Osteocyte (in vitro differentiated cells): ENCODE results near the gene PROSER3. TPM values are rescaled to one million over a fixed set of nuclear protein-coding genes. Genes with fewer than 3 reads are reported as not detected.
A peak's percentile ranks its signal among the peaks of the same experiment; 100 is the strongest.

Experiments used
- DNase-seq: peaks from one replicate; pipeline ENCODE4 v3.0.0; 2021; ENCODE audit warnings: mixed read lengths; ENCODE audit not compliant: unreplicated experiment; ENCODE audit errors: extremely low spot score
- H3K27ac Mint-ChIP-seq: one replicate; pipeline ENCODE4 v1.8.0; 2021; ENCODE audit warnings: mild to moderate bottlenecking, mixed read lengths; ENCODE audit not compliant: unreplicated experiment
- H3K27me3 Mint-ChIP-seq: one replicate; pipeline ENCODE4 v1.8.0; 2021; ENCODE audit warnings: mixed read lengths; ENCODE audit not compliant: unreplicated experiment
- H3K36me3 Mint-ChIP-seq: one replicate; pipeline ENCODE4 v1.8.0; 2021; ENCODE audit warnings: mixed read lengths; ENCODE audit not compliant: unreplicated experiment
- H3K4me1 Mint-ChIP-seq: one replicate; pipeline ENCODE4 v1.8.0; 2021; ENCODE audit warnings: mixed read lengths; ENCODE audit not compliant: unreplicated experiment
- H3K4me3 Mint-ChIP-seq: one replicate; pipeline ENCODE4 v1.8.0; 2021; ENCODE audit warnings: mild to moderate bottlenecking, moderate library complexity, mixed read lengths; ENCODE audit not compliant: unreplicated experiment
- H3K9me3 Mint-ChIP-seq: one replicate; pipeline ENCODE4 v1.8.0; 2021; ENCODE audit warnings: mixed read lengths; ENCODE audit not compliant: unreplicated experiment
- total RNA-seq: library from RNA; stranded (reverse); gene quantifications from 2 replicates; pipeline ENCODE4 v1.2.1, GENCODE V29; 2021
- TF ChIP-seq, protein P1 (sequence below): fragments of 200-600 bp; sonication (generic); IDR thresholded peaks from 2 replicates; pipeline ENCODE4 v1.5.0; 2021; ENCODE audit warnings: antibody characterized with exemption, mild to moderate bottlenecking, moderate library complexity

The PROSER3 gene
- total RNA-seq, 1 donor from 2014 or later, result 20.9 TPM

- Mint-ChIP-seq H3K27ac (no peak overlapping the region), H3K9me3 (no peaks in the 10 kb centered on the region), H3K36me3 (peaks cover 31% of the 10 kb centered on the region), H3K4me3 (peak overlapping the region; percentile 84), H3K27me3 (no peaks in the 10 kb centered on the region), H3K4me1 (peaks cover 16% of the 10 kb centered on the region)
- DNase-seq, result no peak
- TF ChIP-seq, protein P1, sequence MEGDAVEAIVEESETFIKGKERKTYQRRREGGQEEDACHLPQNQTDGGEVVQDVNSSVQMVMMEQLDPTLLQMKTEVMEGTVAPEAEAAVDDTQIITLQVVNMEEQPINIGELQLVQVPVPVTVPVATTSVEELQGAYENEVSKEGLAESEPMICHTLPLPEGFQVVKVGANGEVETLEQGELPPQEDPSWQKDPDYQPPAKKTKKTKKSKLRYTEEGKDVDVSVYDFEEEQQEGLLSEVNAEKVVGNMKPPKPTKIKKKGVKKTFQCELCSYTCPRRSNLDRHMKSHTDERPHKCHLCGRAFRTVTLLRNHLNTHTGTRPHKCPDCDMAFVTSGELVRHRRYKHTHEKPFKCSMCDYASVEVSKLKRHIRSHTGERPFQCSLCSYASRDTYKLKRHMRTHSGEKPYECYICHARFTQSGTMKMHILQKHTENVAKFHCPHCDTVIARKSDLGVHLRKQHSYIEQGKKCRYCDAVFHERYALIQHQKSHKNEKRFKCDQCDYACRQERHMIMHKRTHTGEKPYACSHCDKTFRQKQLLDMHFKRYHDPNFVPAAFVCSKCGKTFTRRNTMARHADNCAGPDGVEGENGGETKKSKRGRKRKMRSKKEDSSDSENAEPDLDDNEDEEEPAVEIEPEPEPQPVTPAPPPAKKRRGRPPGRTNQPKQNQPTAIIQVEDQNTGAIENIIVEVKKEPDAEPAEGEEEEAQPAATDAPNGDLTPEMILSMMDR, result no peak
Observed at GRCh38 chr19:35740108-35740422, 17.9 kb upstream of the PROSER3 start.

DNA sequence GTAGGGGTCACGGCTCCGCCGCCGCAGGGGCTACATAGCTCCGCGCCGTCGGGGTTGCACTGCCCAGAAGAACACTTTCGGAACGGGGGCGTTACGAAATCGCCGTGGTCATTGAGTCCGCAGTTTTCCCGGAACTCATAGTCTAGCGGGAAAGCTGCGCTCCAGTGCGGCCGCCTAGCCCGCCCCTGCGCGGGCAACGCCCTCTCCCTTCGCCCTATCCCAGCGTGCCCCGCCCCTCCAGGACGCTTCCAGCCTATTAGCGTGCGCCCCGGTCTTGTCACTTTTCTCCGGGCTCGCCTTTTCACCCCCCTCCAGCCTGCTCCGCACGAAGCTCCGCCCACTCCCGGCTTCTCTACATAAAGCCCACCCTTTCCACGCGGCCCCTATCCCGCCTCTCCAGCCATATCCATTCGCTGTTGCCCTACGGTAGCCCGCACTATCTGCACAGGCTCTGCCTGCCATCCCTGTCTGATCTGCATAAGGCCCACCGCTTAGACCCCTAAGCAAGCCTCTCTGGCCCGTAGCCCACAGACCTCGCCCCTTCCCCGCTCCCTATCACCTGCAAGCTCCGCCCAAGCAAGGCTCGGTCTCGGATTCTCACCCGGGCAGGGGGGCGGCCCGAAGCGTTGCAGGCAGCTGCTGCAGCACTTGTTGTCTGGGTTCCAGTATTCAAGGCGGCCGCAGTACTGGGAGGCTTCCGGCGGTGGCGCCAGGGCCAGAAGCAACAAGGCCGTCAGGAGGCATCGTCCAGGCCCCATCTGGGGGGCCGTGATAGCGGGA is 17.4 kb upstream of the PROSER3 start:
- Mint-ChIP-seq H3K36me3 (peaks cover 27% of the 10 kb centered on the region), H3K4me3 (peak overlapping the region; percentile 84)

DNA sequence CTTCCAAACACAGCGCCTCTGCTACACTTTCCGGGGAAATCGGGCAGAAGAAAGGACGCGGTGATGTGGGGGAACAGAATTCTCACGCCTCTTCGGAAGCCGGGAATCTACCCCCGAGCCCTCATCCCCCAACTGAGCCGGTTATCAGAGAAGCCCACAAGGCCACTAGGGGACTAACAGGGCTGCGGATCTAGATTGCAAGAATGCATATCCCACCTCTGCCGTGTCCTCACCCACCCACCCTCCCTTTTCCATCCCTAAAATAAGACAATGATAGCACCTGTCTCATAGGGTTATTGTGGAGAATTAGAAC is 16.8 kb upstream of the PROSER3 start:
- Mint-ChIP-seq H3K27me3 (no peaks in the 10 kb centered on the region), H3K9me3 (no peaks in the 10 kb centered on the region), H3K4me1 (peaks cover 24% of the 10 kb centered on the region), H3K4me3 (peak overlapping the region; percentile 84), H3K27ac (peak overlapping the region; percentile 87), H3K36me3 (peaks cover 24% of the 10 kb centered on the region)
- no peak for DNase-seq
- TF ChIP-seq, protein P1, result no peak

More for the DNA sequence above, 17.4 kb upstream of the PROSER3 start:
- H3K4me1 Mint-ChIP-seq, result peaks cover 18% of the 10 kb centered on the region
- no peaks in the 10 kb centered on the region for H3K9me3 Mint-ChIP-seq
- H3K27me3 Mint-ChIP-seq, result no peaks in the 10 kb centered on the region
- TF ChIP-seq, protein P1, result peak; percentile 31
- peak; percentile 99 for DNase-seq
- H3K27ac Mint-ChIP-seq, result peak overlapping the region; percentile 87

DNA sequence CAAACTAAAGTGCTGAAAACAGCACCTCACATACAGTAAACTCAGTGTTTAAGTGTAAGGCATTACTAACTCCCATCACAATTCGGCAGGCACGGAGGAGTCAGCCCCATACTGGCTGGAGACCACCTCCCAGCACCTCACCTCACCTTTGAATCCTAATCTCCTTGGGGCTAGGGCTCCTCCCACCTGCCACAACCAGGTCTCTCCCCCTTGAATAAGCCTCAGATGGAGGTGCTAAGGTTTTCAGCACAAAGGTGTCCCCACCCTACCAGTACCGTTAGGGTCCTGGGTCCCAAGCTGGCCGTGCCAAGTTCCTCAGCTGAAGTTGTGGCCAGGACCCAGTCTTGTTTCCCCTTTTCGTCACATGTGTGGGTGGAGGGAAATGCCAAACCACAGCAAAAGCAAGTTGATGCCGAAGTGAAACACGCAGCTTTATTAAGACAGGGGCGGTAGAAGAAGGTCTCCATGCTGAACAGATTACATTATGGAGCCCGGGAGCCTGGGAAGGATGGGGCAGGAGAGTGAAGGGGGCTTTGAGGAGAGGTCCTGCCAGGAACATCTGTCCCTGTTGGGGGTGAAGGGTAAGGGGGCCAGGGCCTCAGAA is 15.8 kb upstream of the PROSER3 start, which contains the start of gene IGFLR1:
IGFLR1 (minus strand) TSS at position 332 of the 604 bp plus-strand sequence. CDS start 1,272 bp downstream, outside the sequence.
- H3K4me3 Mint-ChIP-seq, result peak within 1 kb of the TSS; percentile 14
- no peaks in the 10 kb centered on the region for H3K9me3 Mint-ChIP-seq
- no peaks in the 10 kb centered on the region for H3K27me3 Mint-ChIP-seq
- TF ChIP-seq, protein P1, result no peak
- H3K36me3 Mint-ChIP-seq, result peaks cover 15% of the 10 kb centered on the region
- peaks cover 32% of the 10 kb centered on the region for H3K4me1 Mint-ChIP-seq
- peak within 1 kb of the TSS; percentile 14 for H3K27ac Mint-ChIP-seq
- DNase-seq, result no peak

DNA sequence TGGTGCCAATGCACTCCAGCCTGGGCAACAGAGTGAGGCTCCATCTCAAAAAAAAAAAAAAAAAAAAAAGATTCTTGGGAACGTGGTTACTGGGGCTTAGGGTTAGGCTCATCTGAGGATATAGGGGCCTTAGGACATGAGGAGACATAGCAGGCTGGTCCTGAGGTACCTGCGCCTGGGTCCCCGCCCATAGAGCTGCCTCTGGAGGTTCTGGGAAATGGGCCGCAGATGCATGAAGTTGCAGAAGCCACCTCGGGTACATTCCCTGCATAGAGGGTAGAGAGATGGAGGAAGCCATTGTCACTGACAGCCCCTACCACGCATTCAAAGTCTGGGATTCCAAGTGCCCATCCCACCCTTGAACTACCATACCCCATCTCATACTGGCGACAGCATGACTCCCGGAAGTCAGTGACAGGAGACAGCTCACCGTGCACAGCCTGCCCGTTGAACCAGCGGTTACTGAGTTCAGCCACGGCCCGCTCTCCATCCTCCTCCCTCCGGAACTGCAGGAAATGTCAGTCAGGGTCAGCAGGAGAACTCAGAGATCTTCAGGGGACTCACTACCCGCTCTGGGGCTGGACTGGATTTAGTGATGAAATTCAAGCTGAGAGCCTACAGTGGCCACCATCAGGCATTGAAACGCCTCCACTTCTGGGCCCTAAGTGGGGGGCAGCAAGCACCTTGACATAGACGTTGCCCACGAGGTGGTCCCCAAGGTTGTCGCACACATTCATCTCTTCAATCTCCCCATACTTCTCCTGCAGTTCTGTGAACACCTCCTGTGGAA is 14.1 kb upstream of the PROSER3 start:
- TF ChIP-seq, protein P1, result no peak
- H3K36me3 Mint-ChIP-seq, result peaks cover 5% of the 10 kb centered on the region
- no peaks in the 10 kb centered on the region for H3K27me3 Mint-ChIP-seq
- DNase-seq, result no peak
- peaks cover 43% of the 10 kb centered on the region for H3K4me1 Mint-ChIP-seq
- no peaks in the 10 kb centered on the region for H3K9me3 Mint-ChIP-seq
- H3K4me3 Mint-ChIP-seq, result peak overlapping the region; percentile 98
- H3K27ac Mint-ChIP-seq, result peak overlapping the region; percentile 100
